GM04504 (cell line): ENCODE measurements around the gene KHSRP.
"Not testable (repeated sequence)": the region's sequence is repeated elsewhere in the genome, so short reads cannot be mapped to it uniquely, and the experiment has no call there.

Experiments
- DNase-seq: peaks from one replicate; pipeline ENCODE4 v3.0.0-alpha.2; 2012; ENCODE audit warnings: low read depth

KHSRP gene

GRCh38 chr19:6450166-6450565 is 25.6 kb upstream of the KHSRP start:
- no peak for DNase-seq

GRCh38 chr19:6448045-6448444 is 23.4 kb upstream of the KHSRP start:
- no peak for DNase-seq

DNA sequence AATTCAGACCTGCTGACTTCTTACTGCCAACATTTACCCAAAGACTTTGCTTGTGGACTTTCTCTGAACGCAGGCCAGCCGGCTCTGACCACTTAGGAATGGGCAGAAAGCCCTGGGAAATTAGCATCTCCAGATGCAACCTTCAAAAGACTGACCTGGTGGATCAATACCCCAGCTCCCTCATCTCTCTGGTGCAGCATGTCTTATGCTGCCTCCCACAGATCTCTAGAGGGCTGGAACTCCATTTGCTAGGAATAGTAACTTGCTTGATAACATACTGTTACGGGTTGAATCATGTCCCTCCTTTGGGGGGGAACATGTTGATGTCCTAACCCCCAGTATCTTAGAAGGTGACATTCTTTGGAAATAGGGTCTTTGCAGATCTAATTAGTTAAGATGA is 21.8 kb upstream of the KHSRP start:
- DNase-seq = no peak

GRCh38 chr19:6443986-6444385 is 19.4 kb upstream of the KHSRP start:
- no peak for DNase-seq

GRCh38 chr19:6442087-6442688 is 17.6 kb upstream of the KHSRP start:
- DNase-seq = no peak

DNA sequence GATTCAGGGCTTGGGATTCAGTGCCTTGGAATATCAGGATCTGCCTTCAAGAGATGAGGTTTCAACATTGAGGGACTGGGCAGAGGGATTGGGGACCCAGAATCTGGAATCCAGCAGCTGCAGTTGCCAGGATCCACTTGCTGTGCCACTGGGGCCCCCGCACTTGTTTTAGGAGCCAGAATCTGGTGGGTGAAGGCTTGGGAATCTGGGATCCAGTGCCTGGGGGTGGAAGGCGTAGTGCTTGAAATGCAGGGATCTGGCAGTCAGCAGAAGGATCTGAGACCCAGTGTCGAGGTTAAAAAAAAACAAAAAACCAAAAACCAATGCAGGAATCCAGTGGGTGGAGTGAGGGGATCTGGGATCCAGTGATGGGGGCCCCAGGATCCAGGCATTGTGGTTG is 16.3 kb upstream of the KHSRP start:
- no peak for DNase-seq

GRCh38 chr19:6439743-6440142 is 15.1 kb upstream of the KHSRP start:
- DNase-seq = no peak

GRCh38 chr19:6433663-6434062 is 9.1 kb upstream of the KHSRP start, which contains the start of gene SLC25A41:
Gene SLC25A41 (minus strand): TSS chr19:6433763. CDS start chr19:6433693, 70 bp downstream.
- DNase-seq = no peak

- DNase-seq = no peak
Measured at GRCh38 chr19:6433165-6433564, 8.6 kb upstream of the KHSRP start.

DNA sequence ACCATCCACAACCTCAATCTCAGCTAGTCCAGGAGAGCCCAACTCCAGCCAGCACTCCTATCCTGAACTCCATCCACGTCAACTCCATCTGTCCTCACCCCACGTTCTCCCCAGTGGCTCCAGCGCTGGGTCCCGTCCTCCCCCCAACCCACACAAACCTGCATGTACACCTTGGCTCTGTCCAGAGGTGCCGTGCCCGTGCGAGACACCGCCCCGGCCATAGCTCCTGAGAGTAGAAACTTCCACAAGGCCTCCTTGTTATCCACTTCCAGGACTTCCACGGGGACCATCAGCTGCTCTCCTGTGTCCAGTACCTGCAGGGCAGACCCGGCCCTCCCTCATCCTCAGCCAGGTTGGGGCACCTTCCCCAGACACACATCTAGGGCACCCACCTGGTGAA is 7.3 kb upstream of the KHSRP start:
- DNase-seq = no peak

GRCh38 chr19:6429419-6430221 is 5.0 kb upstream of the KHSRP start:
- no peak for DNase-seq

DNA sequence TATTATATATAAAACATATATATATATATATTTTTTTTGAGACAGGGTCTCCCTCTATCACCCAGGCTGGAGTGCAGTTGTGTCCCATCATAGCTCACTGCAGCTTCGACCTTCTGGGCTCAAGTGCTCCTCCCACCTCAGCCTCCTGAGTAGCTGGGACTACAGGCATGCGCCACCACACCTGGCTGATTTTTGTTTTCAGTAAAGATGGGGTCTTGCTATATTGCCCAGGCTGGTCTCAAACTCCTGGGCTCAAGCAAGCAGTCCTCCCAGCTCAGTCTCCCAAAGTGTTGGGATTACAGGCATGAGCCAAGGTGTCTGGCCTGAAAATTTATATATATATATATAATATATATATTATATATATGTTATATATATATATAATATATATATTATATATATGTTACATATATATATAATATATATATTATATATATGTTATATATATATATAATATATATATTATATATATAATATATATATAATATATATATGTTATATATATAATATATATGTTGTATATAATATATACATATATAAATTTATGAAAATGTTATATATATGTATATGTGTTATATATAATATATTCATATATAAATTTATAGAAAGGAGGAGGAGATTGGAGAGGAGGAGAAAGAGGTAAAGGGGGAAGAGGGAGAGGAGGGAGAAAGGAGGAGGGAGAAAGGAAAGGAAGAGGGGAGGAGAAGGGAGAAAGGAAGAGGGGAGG is 4.2 kb upstream of the KHSRP start:
- not testable (repeated sequence) for DNase-seq

DNA sequence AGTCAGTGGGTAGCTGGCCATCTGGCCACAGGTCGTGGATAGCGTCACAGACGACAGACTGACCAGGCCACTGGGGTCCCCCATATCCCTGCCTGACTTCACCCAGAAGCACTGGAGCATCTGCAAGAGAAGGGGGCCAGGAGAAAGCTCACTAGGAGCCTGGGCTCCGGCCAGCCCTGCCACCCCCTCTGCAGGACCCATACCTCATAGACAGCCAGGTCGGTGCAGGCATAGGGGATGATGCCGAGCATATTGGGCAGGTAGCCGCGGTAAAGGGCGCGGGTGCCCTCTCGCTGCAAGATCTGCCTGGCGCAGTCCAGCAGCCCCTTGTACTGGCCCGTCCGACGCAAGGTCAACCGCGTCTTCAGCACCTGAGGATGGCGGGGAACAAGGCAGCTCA is 2.5 kb upstream of the KHSRP start:
- no peak for DNase-seq

DNA sequence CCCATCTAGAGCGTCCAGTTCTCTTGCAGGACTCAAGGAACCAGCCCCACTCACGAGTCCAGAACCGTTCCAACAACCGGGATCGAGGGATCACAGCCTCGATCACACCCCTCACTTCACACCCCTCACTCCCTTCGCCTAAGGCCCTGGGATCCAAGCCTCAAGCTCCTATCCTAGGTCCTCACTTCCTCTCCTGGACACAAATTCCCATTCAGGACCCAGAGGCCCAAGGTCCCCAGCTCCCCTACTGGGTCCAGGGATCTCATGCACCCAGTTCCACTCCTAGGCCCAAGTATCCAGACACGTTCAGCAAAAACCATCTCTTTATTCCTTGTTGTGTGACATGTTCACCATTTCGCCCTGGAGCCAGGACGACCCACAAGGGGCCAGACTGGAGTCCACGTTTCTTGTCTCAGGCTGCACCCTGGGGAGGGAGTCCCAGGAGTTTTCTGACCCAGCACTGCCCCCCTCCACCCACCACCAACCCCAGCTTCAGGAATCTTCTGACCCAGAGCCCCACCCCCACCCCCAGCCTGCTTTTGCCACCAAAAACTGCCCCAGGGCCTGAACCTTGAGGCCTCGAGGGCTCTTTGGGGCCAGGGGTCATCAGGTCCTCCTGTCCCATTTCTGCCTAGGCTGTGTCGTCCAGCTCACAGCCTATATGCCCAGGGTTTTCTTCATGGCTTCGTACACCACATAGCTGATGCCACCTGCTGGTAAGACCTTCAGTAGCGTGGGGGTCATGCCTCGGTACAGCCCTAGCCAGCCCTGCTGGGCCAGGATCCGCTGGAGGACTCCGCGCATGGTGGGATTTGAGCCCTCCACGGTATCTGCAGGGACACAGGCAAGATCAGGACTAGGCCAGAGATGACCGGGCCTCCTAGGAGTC is 1.4 kb upstream of the KHSRP start:
- DNase-seq = no peak

DNA sequence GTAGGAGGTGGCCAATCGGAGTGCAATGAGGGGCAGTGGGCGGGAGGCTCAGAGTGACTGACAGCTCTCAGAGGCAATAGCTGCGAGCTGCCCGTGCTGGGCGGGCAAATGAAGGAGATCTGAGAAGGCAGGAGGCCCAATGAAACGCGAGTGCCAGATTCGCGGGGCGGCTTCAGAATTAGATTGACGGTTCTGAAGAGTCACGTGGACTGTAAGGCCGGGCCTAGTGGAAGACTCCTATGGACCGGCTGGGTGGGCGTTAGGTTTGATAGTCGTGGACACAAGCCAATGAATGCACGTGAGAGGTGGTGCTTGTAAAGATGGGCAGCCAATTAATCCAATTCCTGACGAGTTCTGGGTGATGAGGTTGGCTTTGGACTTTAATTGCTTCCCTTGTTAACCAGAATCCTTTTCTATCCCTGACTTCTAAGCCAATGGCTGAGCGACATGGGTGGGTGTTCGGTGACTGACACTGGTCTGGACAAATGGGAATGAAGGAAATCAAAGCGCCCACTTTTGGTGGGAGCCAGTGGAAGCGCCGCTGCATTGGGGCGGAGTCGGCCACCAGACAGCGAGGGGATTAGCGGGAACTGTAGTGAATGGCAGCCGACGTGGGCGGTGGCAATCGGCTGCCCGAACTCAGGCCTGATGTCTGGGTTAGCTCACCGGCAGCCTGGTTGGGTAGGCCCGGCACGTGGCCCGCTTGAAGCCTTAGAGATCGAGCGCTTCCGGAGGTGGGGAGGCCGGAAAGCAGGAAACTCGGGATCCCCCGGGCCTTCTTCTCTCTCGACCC is 524 bp upstream of the KHSRP start:
- peak; percentile 100 for DNase-seq

GRCh38 chr19:6423499-6424194 is 964 bp downstream of the KHSRP start:
- DNase-seq = no peak

GRCh38 chr19:6421075-6422014 is 3.3 kb downstream of the KHSRP start:
- no peak for DNase-seq

DNA sequence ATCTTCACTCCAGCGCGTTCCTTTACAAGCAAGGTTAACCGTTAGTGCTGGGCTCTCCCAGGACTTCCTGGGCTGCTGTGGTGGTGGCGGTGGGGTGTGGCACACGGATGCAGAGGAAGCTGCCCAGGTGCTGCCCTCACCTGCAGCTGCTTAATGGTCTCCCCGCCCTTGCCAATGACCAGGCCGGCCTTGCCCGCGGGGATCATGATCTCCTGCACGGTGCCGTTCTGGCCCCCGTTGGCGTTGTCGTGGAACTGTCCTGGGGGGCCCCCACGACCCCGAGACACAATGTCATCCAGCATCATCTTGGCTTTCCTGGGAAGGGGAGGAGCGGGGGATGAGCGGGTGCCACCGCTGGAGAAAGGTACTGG is 6.1 kb downstream of the KHSRP start:
- DNase-seq = no peak

DNA sequence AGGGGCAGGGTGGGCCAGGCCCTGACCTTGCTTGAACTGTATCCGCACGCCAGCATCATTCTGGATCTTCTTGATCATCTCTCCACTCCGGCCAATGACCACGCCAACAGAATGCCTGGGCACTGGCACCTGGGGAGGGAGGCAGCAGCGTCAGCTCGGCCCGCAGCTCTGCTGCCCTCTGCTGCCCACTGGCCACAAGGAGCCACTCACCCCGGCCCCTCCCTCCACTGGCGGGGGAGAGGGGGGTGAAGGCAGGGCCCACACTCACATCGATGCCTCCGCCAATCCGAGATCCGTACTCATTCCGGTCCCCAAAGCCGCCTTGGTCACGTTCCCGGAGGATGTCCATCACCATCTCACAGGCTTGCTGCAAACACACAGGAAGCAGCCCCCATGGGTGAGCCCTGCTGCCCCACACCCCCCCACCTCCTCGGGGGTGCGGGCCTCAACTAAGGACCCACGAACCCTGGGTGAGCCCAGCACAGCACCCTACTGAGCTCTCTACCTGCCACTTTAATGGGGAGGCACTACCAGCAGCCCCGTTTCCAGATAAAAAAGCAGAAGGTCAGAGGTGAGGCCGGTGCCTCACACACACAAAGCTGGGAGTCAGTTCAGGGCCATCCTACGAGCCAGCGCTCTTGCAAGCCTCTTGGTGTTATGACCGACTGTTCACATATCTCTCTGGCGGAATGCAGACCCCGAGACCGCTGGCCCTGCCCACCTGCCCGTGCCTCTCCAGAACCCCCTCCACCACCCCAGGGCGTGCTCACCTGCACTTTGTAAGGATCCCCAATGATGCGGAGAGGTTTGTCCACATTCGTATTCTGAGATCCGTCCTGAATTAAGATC is 6.7 kb downstream of the KHSRP start:
- no peak for DNase-seq
